GM21515 (cell line): ENCODE data around the gene SMC6.

ENCODE experiments used
- ATAC-seq: cut with Tn5 transposase; IDR thresholded peaks from one replicate; pipeline ENCODE4 v1.9.1; 2021; ENCODE audit not compliant: unreplicated experiment

The SMC6 gene

GRCh38 chr2:17658251-17658843, 95.3 kb downstream of the SMC6 start:
- ATAC-seq = peak; percentile 76

- no peak for ATAC-seq
Measured at GRCh38 chr2:17657759-17658158, 95.9 kb downstream of the SMC6 start.

GRCh38 chr2:17652681-17653394, 100.8 kb downstream of the SMC6 start:
- ATAC-seq = no peak

GRCh38 chr2:17649026-17649425, 104.6 kb downstream of the SMC6 start:
- ATAC-seq = no peak

- no peak for ATAC-seq
Measured at GRCh38 chr2:17648581-17648980, 105.0 kb downstream of the SMC6 start.

GRCh38 chr2:17646838-17647701, 106.5 kb downstream of the SMC6 start:
- ATAC-seq = no peak

GRCh38 chr2:17646081-17646554, 107.5 kb downstream of the SMC6 start:
- peak; percentile 88 for ATAC-seq

GRCh38 chr2:17644997-17645720, 108.5 kb downstream of the SMC6 start:
- ATAC-seq = no peak

- ATAC-seq = no peak
Measured at GRCh38 chr2:17643031-17643615, 110.5 kb downstream of the SMC6 start.

- ATAC-seq = no peak
Measured at GRCh38 chr2:17640406-17640805, 113.2 kb downstream of the SMC6 start.

GRCh38 chr2:17638196-17638743, 115.3 kb downstream of the SMC6 start:
- ATAC-seq = no peak

- ATAC-seq = no peak
Measured at GRCh38 chr2:17637131-17637906, 116.3 kb downstream of the SMC6 start.

GRCh38 chr2:17636257-17636656, 117.4 kb downstream of the SMC6 start:
- no peak for ATAC-seq

- no peak for ATAC-seq
Measured at GRCh38 chr2:17634997-17635396, 118.6 kb downstream of the SMC6 start.

- no peak for ATAC-seq
Measured at GRCh38 chr2:17630089-17630488, 123.5 kb downstream of the SMC6 start.

GRCh38 chr2:17628349-17629261, 125.0 kb downstream of the SMC6 start:
- no peak for ATAC-seq

GRCh38 chr2:17627434-17627833, 126.2 kb downstream of the SMC6 start:
- ATAC-seq = no peak

GRCh38 chr2:17626986-17627385, 126.6 kb downstream of the SMC6 start:
- ATAC-seq = no peak

GRCh38 chr2:17625446-17625845, 128.2 kb downstream of the SMC6 start:
- ATAC-seq = no peak
